ENCODE data around the gene GRK4.

GRK4 gene

GRCh38 chr4:3013839-3014350, 50.5 kb downstream of the GRK4 start:
- no peak for DNase-seq (ENCODE audit: low read depth)

- DNase-seq (ENCODE audit: low read depth), result no peak
These were observed 53.6 kb downstream of the GRK4 start for GRCh38 chr4:3016961-3017360.

DNA sequence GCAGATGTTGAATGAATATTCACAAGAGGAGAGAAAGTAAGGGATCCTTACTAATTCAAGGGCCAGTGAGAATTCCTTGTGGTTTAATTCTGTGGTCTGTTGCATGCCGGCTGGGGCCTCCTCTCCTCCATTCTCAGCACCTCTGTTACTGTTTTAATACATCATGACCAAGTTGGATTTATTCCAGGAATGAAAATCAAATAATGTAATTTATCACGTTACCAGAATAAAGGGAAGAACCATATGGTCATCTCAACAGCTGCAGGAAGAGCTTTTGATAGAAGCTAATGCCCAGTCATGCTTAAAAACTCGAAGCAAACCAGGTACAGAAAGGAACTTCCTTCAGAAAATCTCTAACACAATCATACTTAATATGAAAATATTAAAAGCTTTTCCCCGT, 54.1 kb downstream of the GRK4 start:
- no peak for DNase-seq (ENCODE audit: low read depth)

DNA sequence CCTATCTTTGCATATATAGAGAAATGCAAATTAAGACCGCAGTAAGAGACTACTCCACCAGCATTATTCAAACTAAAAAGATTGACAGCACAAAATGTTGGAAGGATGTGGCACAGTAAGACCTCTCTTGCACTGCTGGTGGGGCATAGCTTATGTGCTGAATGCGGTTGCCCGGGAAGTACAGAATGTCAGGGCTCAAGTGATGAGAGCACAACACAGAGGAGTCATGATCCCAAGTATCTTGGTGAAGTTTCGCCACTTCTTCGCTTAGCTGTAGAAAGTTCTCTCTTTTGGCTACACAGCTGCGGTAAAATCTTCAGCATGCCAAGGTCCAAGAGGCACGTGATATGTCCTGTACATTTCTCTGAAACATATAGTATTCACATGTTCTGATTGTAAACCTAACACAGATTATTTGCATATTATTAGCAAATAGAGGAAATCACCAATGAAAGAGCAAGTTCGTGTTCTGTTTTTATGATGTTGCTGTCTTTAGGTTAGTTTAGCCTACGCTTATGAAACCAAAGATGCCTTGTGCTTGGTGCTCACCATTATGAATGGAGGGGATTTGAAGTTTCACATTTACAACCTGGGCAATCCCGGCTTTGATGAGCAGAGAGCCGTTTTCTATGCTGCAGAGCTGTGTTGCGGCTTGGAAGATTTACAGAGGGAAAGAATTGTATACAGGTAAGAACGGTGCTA, 55.9 kb downstream of the GRK4 start:
- DNase-seq (ENCODE audit: low read depth), result no peak

- no peak for DNase-seq (ENCODE audit: low read depth)
These were observed 57.8 kb downstream of the GRK4 start for GRCh38 chr4:3021127-3021526.

DNA sequence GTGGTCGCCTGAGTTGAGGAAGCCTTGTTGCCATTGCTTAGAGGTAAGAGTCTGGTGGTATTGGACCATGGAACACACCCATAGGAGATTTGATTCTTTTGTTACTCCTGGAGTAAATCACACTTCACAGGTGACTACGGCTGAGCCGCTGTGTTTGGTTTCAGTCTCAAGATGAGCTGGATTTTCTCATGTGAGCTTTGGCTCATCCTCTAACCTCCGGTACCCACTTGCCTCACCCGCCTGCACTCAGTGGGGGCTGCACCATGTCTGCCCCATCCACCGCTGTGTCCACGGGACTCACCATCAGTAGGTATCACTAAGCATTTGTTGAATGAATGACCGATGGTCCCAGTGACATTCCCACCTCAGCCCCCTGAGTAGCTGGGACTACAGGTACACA, 58.3 kb downstream of the GRK4 start:
- DNase-seq (ENCODE audit: low read depth), result no peak

- DNase-seq (ENCODE audit: low read depth), result no peak
These were observed 58.7 kb downstream of the GRK4 start for GRCh38 chr4:3022112-3022511.

GRCh38 chr4:3022651-3023050, 59.3 kb downstream of the GRK4 start:
- DNase-seq (ENCODE audit: low read depth), result no peak

DNA sequence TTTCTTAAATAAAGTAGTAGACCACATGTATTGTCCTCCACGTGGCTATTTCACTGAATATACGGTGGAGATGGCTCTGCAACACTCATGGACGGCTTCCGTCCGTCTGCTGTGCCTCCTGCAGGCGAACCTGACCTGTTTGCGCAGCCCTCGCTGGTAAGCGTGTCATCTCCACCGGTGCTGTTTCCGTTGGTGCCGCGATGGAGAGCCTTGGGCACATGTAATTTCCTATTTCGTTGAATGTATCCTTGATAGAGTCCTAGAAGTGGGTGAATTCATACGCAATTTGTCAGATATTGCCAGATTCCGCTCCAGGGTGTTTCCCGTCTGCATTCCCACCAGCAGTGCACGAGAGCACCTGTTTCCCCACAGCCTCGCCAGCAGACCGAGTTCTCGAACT, 62.5 kb downstream of the GRK4 start:
- DNase-seq (ENCODE audit: low read depth), result no peak

GRCh38 chr4:3026540-3026939, 63.2 kb downstream of the GRK4 start:
- DNase-seq (ENCODE audit: low read depth), result no peak

DNA sequence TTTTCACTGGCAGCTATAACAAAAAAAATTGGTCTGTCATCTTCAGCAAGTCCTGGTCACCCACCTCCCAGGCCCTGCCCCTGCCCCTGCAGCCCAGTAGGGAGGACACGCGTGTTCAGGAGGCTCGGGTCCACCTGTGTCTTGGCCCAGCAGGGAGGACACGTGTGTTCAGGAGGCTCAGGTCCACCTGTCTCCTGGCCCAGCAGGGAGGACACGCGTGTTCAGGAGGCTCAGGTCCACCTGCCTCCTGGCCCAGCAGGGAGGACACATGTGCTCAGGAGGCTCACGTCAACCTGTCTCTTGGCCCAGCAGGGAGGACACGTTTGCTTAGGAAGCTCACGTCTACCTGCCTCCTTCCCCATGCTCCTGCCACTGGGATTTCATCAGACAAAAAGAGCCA, 66.1 kb downstream of the GRK4 start:
- DNase-seq (ENCODE audit: low read depth), result no peak

DNA sequence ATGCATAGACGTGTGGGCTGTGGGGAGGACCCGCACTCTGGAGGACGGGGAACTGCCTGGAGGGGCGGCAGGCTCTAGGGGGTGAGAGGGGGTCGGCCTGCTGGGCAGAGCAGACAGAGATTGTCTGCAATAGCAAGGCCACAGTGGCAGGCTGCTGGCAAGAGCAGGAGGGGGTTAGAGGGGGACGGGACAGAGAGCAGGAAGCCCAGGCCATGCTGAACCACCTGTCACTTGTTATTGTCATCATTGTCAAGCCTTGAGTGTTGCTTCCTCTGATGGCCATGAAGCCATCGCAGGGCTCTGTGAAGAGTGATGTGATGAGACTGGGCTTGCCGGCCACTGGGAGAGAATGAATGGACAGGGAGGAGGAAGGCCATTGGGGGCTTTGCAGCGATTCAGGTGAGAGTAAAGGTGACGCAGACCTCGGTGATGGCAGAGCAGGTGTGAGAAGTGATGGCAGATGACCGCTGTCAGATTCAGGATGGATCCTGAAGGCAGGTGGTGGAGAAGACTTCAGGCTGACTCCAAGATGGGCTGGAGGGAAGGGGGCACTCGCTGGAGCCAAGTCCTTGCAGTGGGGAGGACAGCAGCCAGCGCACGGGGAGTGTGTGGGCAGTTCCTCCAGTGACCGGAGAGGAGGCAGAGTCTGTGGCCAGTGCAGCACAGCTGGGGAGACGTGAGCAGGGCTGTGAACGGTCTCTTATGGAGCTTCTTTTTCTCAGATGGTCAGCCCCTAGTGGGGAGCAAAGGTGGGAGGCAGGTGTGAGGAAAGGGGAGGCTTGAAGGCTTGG, 67.4 kb downstream of the GRK4 start:
- DNase-seq (ENCODE audit: low read depth), result no peak

DNA sequence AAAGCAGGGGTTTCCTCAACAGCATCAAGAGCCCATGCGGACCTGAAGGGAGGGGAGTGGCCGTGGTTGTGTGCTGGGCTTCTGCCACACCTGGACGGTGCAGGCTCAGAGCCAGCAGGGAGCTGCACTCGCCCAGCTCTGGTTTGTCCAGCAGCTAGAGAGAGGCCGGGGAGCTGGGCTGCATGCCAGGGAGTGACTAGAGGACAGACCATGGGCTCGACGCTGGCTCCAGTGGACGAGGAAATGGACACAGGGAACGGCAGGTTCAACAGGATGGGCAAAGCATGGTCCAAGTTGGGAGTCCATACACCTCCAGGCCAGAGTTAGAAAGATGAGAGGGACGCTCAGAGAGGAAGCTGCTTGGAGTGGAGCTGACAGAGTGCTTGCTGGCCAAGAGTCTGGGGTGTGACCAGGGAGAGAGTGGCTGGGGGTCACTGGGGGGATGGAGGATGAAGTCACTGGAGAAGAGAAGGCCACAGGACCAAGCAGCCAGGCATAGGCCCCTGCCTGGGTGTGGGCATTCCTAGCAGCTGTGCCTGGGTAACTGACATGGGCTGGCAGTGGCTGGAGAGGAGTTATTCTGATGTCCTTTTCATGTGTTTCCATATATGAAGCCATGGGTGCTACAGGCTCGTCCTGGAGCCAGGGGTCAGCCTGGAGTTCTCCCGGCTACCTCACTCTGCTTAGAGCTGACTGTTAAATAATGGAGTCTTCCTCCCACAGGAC, 68.1 kb downstream of the GRK4 start:
- DNase-seq (ENCODE audit: low read depth), result no peak

DNA sequence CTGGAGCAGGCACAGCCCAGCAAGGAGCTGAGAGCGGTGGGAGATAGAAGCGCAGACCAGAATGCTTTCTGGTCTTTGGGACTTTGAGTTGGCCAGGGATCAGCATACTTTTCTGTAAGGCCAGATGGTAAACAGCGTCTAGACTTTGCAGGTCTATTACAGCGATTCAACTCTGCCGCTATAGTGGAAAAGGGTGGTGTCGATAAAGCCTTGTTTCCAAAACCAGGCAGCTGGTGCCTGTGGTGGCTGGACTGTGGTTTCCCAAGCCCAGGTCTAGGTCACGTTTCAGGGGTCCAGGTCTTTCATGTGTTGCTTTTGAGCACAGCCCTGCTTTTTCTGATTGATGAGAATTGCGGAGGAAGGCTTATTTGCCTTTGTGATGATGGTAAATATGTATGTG, 70.9 kb downstream of the GRK4 start:
- DNase-seq (ENCODE audit: low read depth), result no peak

DNA sequence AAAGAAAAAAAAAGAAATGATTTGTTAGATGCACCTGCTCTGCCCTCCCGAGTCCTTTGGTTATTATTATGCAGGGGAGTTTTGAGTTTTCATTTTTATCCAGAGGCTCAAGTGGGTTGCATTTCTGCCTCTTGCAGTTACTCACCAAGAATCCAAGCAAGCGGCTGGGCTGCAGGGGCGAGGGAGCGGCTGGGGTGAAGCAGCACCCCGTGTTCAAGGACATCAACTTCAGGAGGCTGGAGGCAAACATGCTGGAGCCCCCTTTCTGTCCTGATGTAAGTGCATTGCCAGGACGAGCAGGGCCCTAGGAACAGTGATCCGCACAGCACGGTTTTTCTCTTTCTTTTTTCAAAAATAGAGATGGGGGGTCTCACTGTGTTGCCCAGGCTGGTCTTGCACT, 71.9 kb downstream of the GRK4 start:
- DNase-seq (ENCODE audit: low read depth), result no peak

- no peak for DNase-seq (ENCODE audit: low read depth)
These were observed 72.3 kb downstream of the GRK4 start for GRCh38 chr4:3035674-3036073.

- no peak for DNase-seq (ENCODE audit: low read depth)
These were observed 73.0 kb downstream of the GRK4 start for GRCh38 chr4:3036131-3036952.

DNA sequence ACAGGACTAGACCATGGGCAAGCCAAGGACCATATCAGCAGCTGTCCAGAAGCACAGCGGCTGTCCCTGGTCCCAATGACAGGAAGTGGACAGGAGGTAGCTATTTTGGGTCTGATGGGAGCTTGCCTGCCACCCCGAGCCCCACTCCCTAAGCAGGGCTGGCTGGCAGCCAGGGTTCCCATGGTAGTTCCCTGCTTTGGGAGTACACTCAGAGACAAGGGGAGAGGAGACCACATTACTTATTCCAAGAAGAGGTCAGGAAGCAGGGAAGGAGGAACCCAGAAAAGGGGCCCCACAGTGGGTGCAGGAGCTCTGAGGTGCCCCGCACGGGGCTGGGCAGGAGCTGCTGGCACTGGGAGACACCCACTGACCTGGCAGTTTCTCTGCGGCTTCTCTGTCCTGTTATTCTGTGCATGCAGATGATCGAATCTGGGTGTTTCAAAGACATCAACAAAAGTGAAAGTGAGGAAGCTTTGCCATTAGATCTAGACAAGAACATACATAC, 74.6 kb downstream of the GRK4 start:
- no peak for DNase-seq (ENCODE audit: low read depth)

DNA sequence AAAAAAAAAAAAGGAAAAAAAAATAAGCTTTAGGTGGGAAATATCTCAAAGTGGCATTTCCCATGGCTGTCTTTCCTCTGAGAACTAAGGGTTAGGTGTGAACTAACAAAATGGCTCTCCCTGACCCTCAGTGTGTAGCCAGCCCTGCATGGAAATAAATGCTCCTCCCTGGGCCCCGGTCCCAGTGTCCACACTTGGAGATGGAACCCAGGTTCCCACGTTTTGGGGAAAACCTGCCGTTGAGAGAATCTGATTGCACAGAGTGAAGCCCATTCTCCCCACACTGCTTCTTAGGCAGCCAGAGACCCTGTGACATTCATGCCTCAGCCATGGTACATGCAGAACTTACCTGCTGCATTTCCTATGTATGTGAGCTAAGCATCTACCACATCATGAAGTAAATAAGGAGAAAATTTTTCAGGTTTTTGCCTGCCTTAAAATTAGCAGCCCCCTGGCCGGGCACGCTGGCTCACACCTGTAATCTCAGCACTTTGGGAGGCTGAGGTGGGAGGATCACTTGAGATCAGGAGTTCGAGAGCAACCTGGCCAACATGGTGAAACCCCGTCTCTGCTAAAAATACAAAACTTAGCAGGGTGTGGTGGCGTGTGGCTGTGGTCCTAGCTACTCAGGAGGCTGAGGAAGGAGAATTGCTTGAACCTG, 76.5 kb downstream of the GRK4 start:
- DNase-seq (ENCODE audit: low read depth), result no peak

- DNase-seq (ENCODE audit: low read depth), result no peak
These were observed 77.3 kb downstream of the GRK4 start for GRCh38 chr4:3040452-3041191.
